Panc1 (cell line): ENCODE data around the gene POLE3. TPM values are rescaled to one million over a fixed set of nuclear protein-coding genes. Genes with fewer than 3 reads are reported as not detected.

Experiments used
- ATAC-seq: fragments of 200-7000 bp; cut with Tn5 transposase; 2 replicates; pipeline ENCODE4 v1.9.1; 2020; ENCODE audit warnings: mild to moderate bottlenecking, moderate library complexity
- BruUV-seq: library from RNA; stranded (reverse); fragments of 400-500 nt; replicated peaks from 2 replicates; lab custom pipeline; 2021; lab: Mats Ljungman, UMichigan
- CTCF ChIA-PET: fragments of 300-600 bp; sonication (Branson Sonifier 250); formaldehyde crosslinking; loops from one replicate; lab custom pipeline; 2022; ENCODE audit warnings: antibody characterized with exemption; lab: Charles Lee
- POLR2A ChIA-PET: fragments of 300-600 bp; sonication (Branson Sonifier 250); formaldehyde crosslinking; loops from one replicate; lab custom pipeline; 2022; ENCODE audit warnings: antibody characterized with exemption; lab: Charles Lee
- DNase-seq: peaks from one replicate; pipeline ENCODE4 v3.0.0-alpha.2; 2010; ENCODE audit warnings: low read depth, low spot score
- H3K27ac ChIP-seq: 2 replicates; pipeline ENCODE4 v1.5.1; 2011; ENCODE audit warnings: mild to moderate bottlenecking, low read length, inconsistent platforms
- H3K27me3 ChIP-seq: fragments of 200-500 bp; sonication (Bioruptor generic); 2 replicates; pipeline ENCODE4 v1.6.0; 2014; ENCODE audit warnings: low read length, inconsistent platforms; ENCODE audit not compliant: control insufficient read depth, insufficient read depth
- H3K36me3 ChIP-seq: fragments of 200-500 bp; sonication (Bioruptor generic); 2 replicates; pipeline ENCODE4 v1.5.1; 2014; ENCODE audit warnings: inconsistent platforms, mild to moderate bottlenecking, low read length, moderate library complexity; ENCODE audit not compliant: control insufficient read depth, insufficient read depth
- H3K4me1 ChIP-seq: 2 replicates; pipeline ENCODE4 v1.5.1; 2011; ENCODE audit warnings: inconsistent platforms, mild to moderate bottlenecking, low read length, moderate library complexity; ENCODE audit not compliant: control insufficient read depth, insufficient read depth
- H3K4me3 ChIP-seq, 2 experiments: 2 replicates each; pipeline ENCODE4 v1.5.1; 2011 to 2012; ENCODE audit warnings: low read depth in 2 of 2, low read length in 2 of 2, mild to moderate bottlenecking in 2 of 2, inconsistent platforms in 1 of 2, moderate library complexity in 1 of 2
- H3K9me3 ChIP-seq: fragments of 200-500 bp; sonication (Bioruptor generic); 2 replicates; pipeline ENCODE4 v1.5.1; 2014; ENCODE audit warnings: low read depth, mild to moderate bottlenecking, inconsistent platforms, low read length, moderate library complexity; ENCODE audit not compliant: control insufficient read depth, insufficient read depth
- POLR2AphosphoS5 ChIP-seq: IDR thresholded peaks from 2 replicates; pipeline ENCODE4 v1.6.1; 2012; ENCODE audit warnings: mild to moderate bottlenecking, low read depth, low read length, moderate library complexity
- SIN3A ChIP-seq: IDR thresholded peaks from 2 replicates; pipeline ENCODE4 v1.6.1; 2012; ENCODE audit warnings: low read depth, mild to moderate bottlenecking, low read length, moderate library complexity, borderline replicate concordance; ENCODE audit not compliant: insufficient read depth
- TCF7L2 ChIP-seq: IDR thresholded peaks from 2 replicates; pipeline ENCODE4 v1.6.1; 2011; ENCODE audit warnings: mild to moderate bottlenecking, low read depth, low read length, inconsistent platforms
- in situ Hi-C: cut with HindIII; loops from 2 replicates; pipeline ENCODE4 v1.10.0; 2016; ENCODE audit warnings: low sequenced_read_pairs, low pct_unique_long_range_greater_than_20kb
- intact Hi-C: fragments of 100-400 bp; cut with micrococcal nuclease; formaldehyde crosslinking; loops from one replicate; pipeline ENCODE4 v1.10.0; 2022; ENCODE audit not compliant: unreplicated experiment
- total RNA-seq: library from RNA; stranded (reverse); gene quantifications from one replicate; pipeline ENCODE4 v1.2.1, GENCODE V29; 2021; ENCODE audit not compliant: unreplicated experiment
- TF ChIP-seq, protein P1 (sequence below): fragments of 450-650 bp; IDR thresholded peaks from 2 replicates; pipeline ENCODE4 v1.5.1; 2017; ENCODE audit warnings: mild to moderate bottlenecking
- TF ChIP-seq, protein P2 (sequence below), 2 experiments: IDR thresholded peaks; 2 replicates each; pipeline ENCODE4 v1.6.1; 2011 to 2012; ENCODE audit warnings: low read depth in 2 of 2, control low read depth in 1 of 2, low read length in 1 of 2, mild to moderate bottlenecking in 1 of 2, moderate library complexity in 1 of 2; ENCODE audit not compliant: insufficient read depth in 1 of 2

Gene POLE3
- total RNA-seq, 1 experiment from 2014 or later: 48.5 TPM

DNA sequence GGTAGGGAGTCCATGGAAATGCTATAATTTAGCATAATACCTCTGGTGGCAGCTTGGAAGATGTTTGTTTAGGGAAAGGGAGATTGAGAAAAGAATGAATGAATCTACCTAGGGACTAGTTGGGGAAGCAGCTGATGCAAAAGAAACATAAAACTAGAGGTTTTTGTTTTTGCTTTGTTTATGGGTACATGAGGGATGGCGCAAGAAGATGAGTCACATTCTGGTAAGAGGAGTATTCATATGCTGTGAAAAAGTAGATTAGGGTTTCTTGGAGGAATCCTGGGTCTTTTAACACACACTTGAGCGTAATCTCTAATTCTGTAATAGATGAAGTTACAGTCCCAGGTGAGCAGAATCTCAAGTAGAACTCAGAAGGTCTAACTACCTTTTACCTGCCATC lies 17.2 kb upstream of the POLE3 start:
- no peaks in the 10 kb centered on the region for H3K27me3 ChIP-seq
- H3K9me3 ChIP-seq: no peaks in the 10 kb centered on the region
- no peak overlapping the region for H3K27ac ChIP-seq
- DNase-seq (no peak), ATAC-seq (no peak)
- BruUV-seq: no TSS peak
- intact Hi-C loops (no loop called here), in situ Hi-C loops (no loop called here)
- TF ChIP-seq SIN3A (no peak), POLR2AphosphoS5 (no peak), TCF7L2 (no peak)
- TF ChIP-seq, protein P1, sequence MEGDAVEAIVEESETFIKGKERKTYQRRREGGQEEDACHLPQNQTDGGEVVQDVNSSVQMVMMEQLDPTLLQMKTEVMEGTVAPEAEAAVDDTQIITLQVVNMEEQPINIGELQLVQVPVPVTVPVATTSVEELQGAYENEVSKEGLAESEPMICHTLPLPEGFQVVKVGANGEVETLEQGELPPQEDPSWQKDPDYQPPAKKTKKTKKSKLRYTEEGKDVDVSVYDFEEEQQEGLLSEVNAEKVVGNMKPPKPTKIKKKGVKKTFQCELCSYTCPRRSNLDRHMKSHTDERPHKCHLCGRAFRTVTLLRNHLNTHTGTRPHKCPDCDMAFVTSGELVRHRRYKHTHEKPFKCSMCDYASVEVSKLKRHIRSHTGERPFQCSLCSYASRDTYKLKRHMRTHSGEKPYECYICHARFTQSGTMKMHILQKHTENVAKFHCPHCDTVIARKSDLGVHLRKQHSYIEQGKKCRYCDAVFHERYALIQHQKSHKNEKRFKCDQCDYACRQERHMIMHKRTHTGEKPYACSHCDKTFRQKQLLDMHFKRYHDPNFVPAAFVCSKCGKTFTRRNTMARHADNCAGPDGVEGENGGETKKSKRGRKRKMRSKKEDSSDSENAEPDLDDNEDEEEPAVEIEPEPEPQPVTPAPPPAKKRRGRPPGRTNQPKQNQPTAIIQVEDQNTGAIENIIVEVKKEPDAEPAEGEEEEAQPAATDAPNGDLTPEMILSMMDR: no peak
- TF ChIP-seq, protein P2, sequence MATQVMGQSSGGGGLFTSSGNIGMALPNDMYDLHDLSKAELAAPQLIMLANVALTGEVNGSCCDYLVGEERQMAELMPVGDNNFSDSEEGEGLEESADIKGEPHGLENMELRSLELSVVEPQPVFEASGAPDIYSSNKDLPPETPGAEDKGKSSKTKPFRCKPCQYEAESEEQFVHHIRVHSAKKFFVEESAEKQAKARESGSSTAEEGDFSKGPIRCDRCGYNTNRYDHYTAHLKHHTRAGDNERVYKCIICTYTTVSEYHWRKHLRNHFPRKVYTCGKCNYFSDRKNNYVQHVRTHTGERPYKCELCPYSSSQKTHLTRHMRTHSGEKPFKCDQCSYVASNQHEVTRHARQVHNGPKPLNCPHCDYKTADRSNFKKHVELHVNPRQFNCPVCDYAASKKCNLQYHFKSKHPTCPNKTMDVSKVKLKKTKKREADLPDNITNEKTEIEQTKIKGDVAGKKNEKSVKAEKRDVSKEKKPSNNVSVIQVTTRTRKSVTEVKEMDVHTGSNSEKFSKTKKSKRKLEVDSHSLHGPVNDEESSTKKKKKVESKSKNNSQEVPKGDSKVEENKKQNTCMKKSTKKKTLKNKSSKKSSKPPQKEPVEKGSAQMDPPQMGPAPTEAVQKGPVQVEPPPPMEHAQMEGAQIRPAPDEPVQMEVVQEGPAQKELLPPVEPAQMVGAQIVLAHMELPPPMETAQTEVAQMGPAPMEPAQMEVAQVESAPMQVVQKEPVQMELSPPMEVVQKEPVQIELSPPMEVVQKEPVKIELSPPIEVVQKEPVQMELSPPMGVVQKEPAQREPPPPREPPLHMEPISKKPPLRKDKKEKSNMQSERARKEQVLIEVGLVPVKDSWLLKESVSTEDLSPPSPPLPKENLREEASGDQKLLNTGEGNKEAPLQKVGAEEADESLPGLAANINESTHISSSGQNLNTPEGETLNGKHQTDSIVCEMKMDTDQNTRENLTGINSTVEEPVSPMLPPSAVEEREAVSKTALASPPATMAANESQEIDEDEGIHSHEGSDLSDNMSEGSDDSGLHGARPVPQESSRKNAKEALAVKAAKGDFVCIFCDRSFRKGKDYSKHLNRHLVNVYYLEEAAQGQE (IDR thresholded peaks at IDR 0.05; ENCODE audit: insufficient read depth in 1 of 2, low read depth in 2 of 2, low read length in 1 of 2): no peak
- no peak overlapping the region for H3K4me3 ChIP-seq
- H3K4me1 ChIP-seq: no peaks in the 10 kb centered on the region
- POLR2A ChIA-PET: no interaction called here
- H3K36me3 ChIP-seq: no peaks in the 10 kb centered on the region
- CTCF ChIA-PET: no interaction called here

- CTCF ChIA-PET: interaction anchor here (0.5 to 0.6 kb wide), 2 partner anchors 20 to 115 kb away, joined by 4 to 6 read pairs; no protein-coding TSS in a partner anchor
- H3K4me3 ChIP-seq: no peak overlapping the region
- H3K9me3 ChIP-seq: no peaks in the 10 kb centered on the region
- TF ChIP-seq SIN3A (no peak), POLR2AphosphoS5 (no peak), TCF7L2 (no peak)
- TF ChIP-seq, protein P2 (IDR thresholded peaks at IDR 0.05; ENCODE audit: insufficient read depth in 1 of 2, low read depth in 2 of 2, low read length in 1 of 2): no peak
- TF ChIP-seq, protein P1: no peak
- intact Hi-C loops (no loop called here), in situ Hi-C loops (no loop called here)
- POLR2A ChIA-PET: no interaction called here
- no peaks in the 10 kb centered on the region for H3K36me3 ChIP-seq
- H3K27ac ChIP-seq: no peak overlapping the region
- no TSS peak for BruUV-seq
- ATAC-seq (no peak), DNase-seq (no peak)
- H3K4me1 ChIP-seq: no peaks in the 10 kb centered on the region
- no peaks in the 10 kb centered on the region for H3K27me3 ChIP-seq
Measured at GRCh38 chr9:113426701-113427100, 16.2 kb upstream of the POLE3 start.
